WTC11 (cell line): ENCODE measurements around the gene OR51L1. TPM values are rescaled to one million over a fixed set of nuclear protein-coding genes. Genes with fewer than 3 reads are reported as not detected.

Source experiments
- ATAC-seq: fragments of 200-7000 bp; cut with Tn5 transposase; 2 replicates; pipeline ENCODE4 v1.10.0; 2021; ENCODE audit warnings: mild to moderate bottlenecking, moderate library complexity
- CTCF ChIA-PET: fragments of 300-600 bp; sonication (Branson Sonifier 250); formaldehyde crosslinking; loops from one replicate; lab custom pipeline; 2021; ENCODE audit warnings: antibody characterized with exemption; lab: Charles Lee
- POLR2A ChIA-PET: fragments of 350-600 bp; sonication (Branson Sonifier 250); formaldehyde crosslinking; loops from one replicate; lab custom pipeline; 2021; ENCODE audit warnings: antibody characterized with exemption; lab: Charles Lee
- DNase-seq: peaks from one replicate; pipeline ENCODE4 v3.0.0; 2021; ENCODE audit warnings: low spot score
- H3K27ac Mint-ChIP-seq: 2 replicates; pipeline ENCODE4 v1.8.0; 2021; ENCODE audit warnings: mixed read lengths
- H3K27me3 Mint-ChIP-seq: 2 replicates; pipeline ENCODE4 v1.8.0; 2021; ENCODE audit warnings: low read depth, mild to moderate bottlenecking, moderate library complexity, mixed read lengths
- H3K36me3 Mint-ChIP-seq: 2 replicates; pipeline ENCODE4 v1.8.0; 2021; ENCODE audit warnings: mixed read lengths
- H3K4me1 Mint-ChIP-seq: 2 replicates; pipeline ENCODE4 v1.8.0; 2022; ENCODE audit warnings: mixed read lengths
- H3K4me3 Mint-ChIP-seq: 2 replicates; pipeline ENCODE4 v1.8.0; 2021; ENCODE audit warnings: mild to moderate bottlenecking, moderate library complexity, mixed read lengths
- H3K9me3 Mint-ChIP-seq: 2 replicates; pipeline ENCODE4 v1.8.0; 2021; ENCODE audit warnings: mixed read lengths
- ARID4B ChIP-seq: sonication (generic); formaldehyde crosslinking; IDR thresholded peaks from 2 replicates; pipeline ENCODE4 v1.8.0; 2023; ENCODE audit warnings: missing genetic modification reagents, mild to moderate bottlenecking, borderline replicate concordance
- ATF2 ChIP-seq: sonication (generic); formaldehyde crosslinking; IDR thresholded peaks from 2 replicates; pipeline ENCODE4 v1.8.1; 2022; ENCODE audit warnings: low read depth, missing genetic modification reagents, borderline replicate concordance
- ATF3 ChIP-seq: sonication (generic); formaldehyde crosslinking; conservative IDR thresholded peaks from 2 replicates; pipeline ENCODE4 v1.8.1; 2022; ENCODE audit warnings: mild to moderate bottlenecking, missing genetic modification reagents
- ELF4 ChIP-seq: sonication (generic); formaldehyde crosslinking; IDR thresholded peaks from 2 replicates; pipeline ENCODE4 v1.8.1; 2022; ENCODE audit warnings: low read depth, mild to moderate bottlenecking, moderate library complexity, missing genetic modification reagents
- FOXP1 ChIP-seq: sonication (generic); formaldehyde crosslinking; IDR thresholded peaks from 2 replicates; pipeline ENCODE4 v1.8.0; 2022; ENCODE audit warnings: missing genetic modification reagents, mild to moderate bottlenecking, moderate library complexity, borderline replicate concordance
- HMGA2 ChIP-seq: fragments of 250-450 bp; sonication (Bioruptor Pico); IDR thresholded peaks from 2 replicates; pipeline ENCODE4 v1.4.0; 2021; ENCODE audit warnings: mild to moderate bottlenecking, moderate library complexity
- KAT7 ChIP-seq: sonication (generic); formaldehyde crosslinking; IDR thresholded peaks from 2 replicates; pipeline ENCODE4 v1.8.1; 2023; ENCODE audit warnings: missing genetic modification reagents, mild to moderate bottlenecking, borderline replicate concordance
- NR2C2 ChIP-seq: sonication (generic); formaldehyde crosslinking; IDR thresholded peaks from 2 replicates; pipeline ENCODE4 v1.8.0; 2022; ENCODE audit warnings: mild to moderate bottlenecking, missing genetic modification reagents
- PREB ChIP-seq: sonication (generic); formaldehyde crosslinking; IDR thresholded peaks from 2 replicates; pipeline ENCODE4 v1.8.1; 2022; ENCODE audit warnings: mild to moderate bottlenecking, missing genetic modification reagents, moderate library complexity, borderline replicate concordance
- SMAD3 ChIP-seq: sonication (generic); formaldehyde crosslinking; IDR thresholded peaks from 2 replicates; pipeline ENCODE4 v1.8.0; 2022; ENCODE audit warnings: missing genetic modification reagents, mild to moderate bottlenecking, borderline replicate concordance
- TEAD1 ChIP-seq: sonication (generic); formaldehyde crosslinking; IDR thresholded peaks from 2 replicates; pipeline ENCODE4 v1.8.0; 2022; ENCODE audit warnings: mild to moderate bottlenecking, missing genetic modification reagents
- ZNF219 ChIP-seq: sonication (generic); formaldehyde crosslinking; IDR thresholded peaks from 2 replicates; pipeline ENCODE4 v1.8.0; 2023; ENCODE audit warnings: missing genetic modification reagents, mild to moderate bottlenecking, borderline replicate concordance
- ZNF232 ChIP-seq: sonication (generic); formaldehyde crosslinking; IDR thresholded peaks from 2 replicates; pipeline ENCODE4 v1.8.0; 2022; ENCODE audit warnings: mild to moderate bottlenecking, missing genetic modification reagents
- ZNF423 ChIP-seq: fragments of 250-450 bp; sonication (Bioruptor Pico); IDR thresholded peaks from 2 replicates; pipeline ENCODE4 v2.1.2; 2022; ENCODE audit warnings: mild to moderate bottlenecking, moderate library complexity
- ZNF671 ChIP-seq: fragments of 250-450 bp; sonication (Bioruptor Pico); IDR thresholded peaks from 2 replicates; pipeline ENCODE4 v1.8.0; 2021; ENCODE audit warnings: mild to moderate bottlenecking
- total RNA-seq: library from RNA; stranded (reverse); gene quantifications from 3 replicates; pipeline ENCODE4 v1.2.3, GENCODE V29; 2021
- TF ChIP-seq, protein P1 (sequence below): fragments of 250-450 bp; sonication (Bioruptor Pico); IDR thresholded peaks from 2 replicates; pipeline ENCODE4 v1.9.0; 2021; ENCODE audit warnings: moderate library complexity, mild to moderate bottlenecking, inconsistent platforms, borderline replicate concordance
- TF ChIP-seq, protein P2 (sequence below): fragments of 250-450 bp; sonication (Bioruptor Pico); IDR thresholded peaks from 2 replicates; pipeline ENCODE4 v1.9.0; 2021; ENCODE audit warnings: mild to moderate bottlenecking
- TF ChIP-seq, protein P3 (sequence below): sonication (generic); formaldehyde crosslinking; IDR thresholded peaks from 2 replicates; pipeline ENCODE4 v1.8.1; 2023; ENCODE audit warnings: mild to moderate bottlenecking, missing genetic modification reagents, moderate library complexity
- TF ChIP-seq, protein P4 (sequence below): fragments of 250-450 bp; sonication (Bioruptor Pico); conservative IDR thresholded peaks from 2 replicates; pipeline ENCODE4 v1.9.0; 2021; ENCODE audit warnings: mild to moderate bottlenecking

OR51L1 gene
- total RNA-seq, 1 experiment from 2014 or later, result not detected

- H3K27me3 Mint-ChIP-seq, result no peaks in the 10 kb centered on the region; the same call in none of the 2 replicates
- POLR2A ChIA-PET, result no interaction called here
- no peak for DNase-seq
- no peak for TF ChIP-seq ZNF423
- no peak for TF ChIP-seq SMAD3
- TF ChIP-seq, protein P1, sequence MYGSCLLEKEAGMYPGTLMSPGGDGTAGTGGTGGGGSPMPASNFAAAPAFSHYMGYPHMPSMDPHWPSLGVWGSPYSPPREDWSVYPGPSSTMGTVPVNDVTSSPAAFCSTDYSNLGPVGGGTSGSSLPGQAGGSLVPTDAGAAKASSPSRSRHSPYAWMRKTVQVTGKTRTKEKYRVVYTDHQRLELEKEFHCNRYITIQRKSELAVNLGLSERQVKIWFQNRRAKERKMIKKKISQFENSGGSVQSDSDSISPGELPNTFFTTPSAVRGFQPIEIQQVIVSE (CRISPR knock-in tag), result no peak
- TF ChIP-seq TEAD1, result no peak
- TF ChIP-seq, protein P2, sequence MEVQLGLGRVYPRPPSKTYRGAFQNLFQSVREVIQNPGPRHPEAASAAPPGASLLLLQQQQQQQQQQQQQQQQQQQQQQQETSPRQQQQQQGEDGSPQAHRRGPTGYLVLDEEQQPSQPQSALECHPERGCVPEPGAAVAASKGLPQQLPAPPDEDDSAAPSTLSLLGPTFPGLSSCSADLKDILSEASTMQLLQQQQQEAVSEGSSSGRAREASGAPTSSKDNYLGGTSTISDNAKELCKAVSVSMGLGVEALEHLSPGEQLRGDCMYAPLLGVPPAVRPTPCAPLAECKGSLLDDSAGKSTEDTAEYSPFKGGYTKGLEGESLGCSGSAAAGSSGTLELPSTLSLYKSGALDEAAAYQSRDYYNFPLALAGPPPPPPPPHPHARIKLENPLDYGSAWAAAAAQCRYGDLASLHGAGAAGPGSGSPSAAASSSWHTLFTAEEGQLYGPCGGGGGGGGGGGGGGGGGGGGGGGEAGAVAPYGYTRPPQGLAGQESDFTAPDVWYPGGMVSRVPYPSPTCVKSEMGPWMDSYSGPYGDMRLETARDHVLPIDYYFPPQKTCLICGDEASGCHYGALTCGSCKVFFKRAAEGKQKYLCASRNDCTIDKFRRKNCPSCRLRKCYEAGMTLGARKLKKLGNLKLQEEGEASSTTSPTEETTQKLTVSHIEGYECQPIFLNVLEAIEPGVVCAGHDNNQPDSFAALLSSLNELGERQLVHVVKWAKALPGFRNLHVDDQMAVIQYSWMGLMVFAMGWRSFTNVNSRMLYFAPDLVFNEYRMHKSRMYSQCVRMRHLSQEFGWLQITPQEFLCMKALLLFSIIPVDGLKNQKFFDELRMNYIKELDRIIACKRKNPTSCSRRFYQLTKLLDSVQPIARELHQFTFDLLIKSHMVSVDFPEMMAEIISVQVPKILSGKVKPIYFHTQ (CRISPR knock-in tag), result no peak
- TF ChIP-seq NR2C2 (CRISPR knock-in tag), result no peak
- TF ChIP-seq, protein P3, sequence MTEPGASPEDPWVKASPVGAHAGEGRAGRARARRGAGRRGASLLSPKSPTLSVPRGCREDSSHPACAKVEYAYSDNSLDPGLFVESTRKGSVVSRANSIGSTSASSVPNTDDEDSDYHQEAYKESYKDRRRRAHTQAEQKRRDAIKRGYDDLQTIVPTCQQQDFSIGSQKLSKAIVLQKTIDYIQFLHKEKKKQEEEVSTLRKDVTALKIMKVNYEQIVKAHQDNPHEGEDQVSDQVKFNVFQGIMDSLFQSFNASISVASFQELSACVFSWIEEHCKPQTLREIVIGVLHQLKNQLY (CRISPR knock-in tag), result no peak
- TF ChIP-seq ZNF219 (CRISPR knock-in tag), result no peak
- no peak for TF ChIP-seq FOXP1 (CRISPR knock-in tag)
- no peak for TF ChIP-seq ZNF232
- TF ChIP-seq, protein P4, sequence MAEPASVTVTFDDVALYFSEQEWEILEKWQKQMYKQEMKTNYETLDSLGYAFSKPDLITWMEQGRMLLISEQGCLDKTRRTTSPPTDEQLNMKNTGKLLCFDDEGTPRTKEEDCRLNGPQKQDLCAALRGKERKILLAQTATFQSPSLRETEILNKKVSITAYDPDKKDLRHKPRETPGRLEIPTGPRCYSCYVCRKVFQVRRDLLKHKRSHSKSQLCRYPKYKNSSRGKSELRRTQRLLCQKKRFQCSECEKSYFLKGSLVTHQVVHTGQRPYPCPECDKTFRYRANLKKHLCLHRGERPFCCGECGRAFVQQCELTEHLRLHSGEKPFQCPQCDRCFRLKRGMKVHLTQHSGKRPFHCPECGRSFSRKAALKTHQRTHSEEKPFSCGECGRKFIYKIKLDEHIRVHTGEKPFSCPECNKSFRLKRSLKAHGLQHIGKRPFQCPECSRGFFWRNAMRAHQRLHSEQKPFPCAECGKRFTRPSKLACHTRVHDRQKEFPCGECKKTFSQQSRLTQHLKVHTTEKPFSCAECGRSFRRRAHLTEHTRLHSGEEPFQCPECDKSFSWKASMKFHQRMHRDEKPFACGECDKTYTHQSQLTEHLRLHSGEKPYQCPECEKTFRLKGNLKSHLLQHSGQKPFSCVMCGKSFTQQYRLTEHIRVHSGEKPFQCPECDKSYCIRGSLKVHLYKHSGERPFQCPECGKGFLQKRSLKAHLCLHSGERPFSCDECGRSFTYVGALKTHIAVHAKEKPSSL, result no peak
- TF ChIP-seq ELF4 (CRISPR knock-in tag), result no peak
- no peak for TF ChIP-seq KAT7 (CRISPR knock-in tag)
- no peak for TF ChIP-seq ARID4B (CRISPR knock-in tag)
- no peak for TF ChIP-seq HMGA2
- no peak for TF ChIP-seq ZNF671
- TF ChIP-seq PREB (CRISPR knock-in tag), result no peak
- TF ChIP-seq ATF2 (CRISPR knock-in tag), result no peak
- no peak for TF ChIP-seq ATF3 (CRISPR knock-in tag)
- TF ChIP-seq, all 79 proteins: peak for 0
- Mint-ChIP-seq H3K27ac (no peak overlapping the region), H3K36me3 (peaks cover 4% of the 10 kb centered on the region; the same call in 1 of the 2 replicates), H3K9me3 (peaks cover 37% of the 10 kb centered on the region), H3K4me3 (no peak overlapping the region), H3K4me1 (no peaks in the 10 kb centered on the region)
- CTCF ChIA-PET, result no interaction called here
- ATAC-seq, result no peak
Observed at GRCh38 chr11:5021996-5022395, 27.3 kb downstream of the OR51L1 start.
